A549 (cell line): ENCODE measurements around the gene SMLR1. TPM values are rescaled to one million over a fixed set of nuclear protein-coding genes. Genes with fewer than 3 reads are reported as not detected.

Experiments
- ATAC-seq, 2 experiments: fragments of 200-7000 bp in 1 of 2; fragments of >200 bp in 1 of 2; cut with Nextera tagmentation in 1 of 2; cut with Tn5 transposase in 1 of 2; 3 replicates each; pipeline versions ENCODE4 v1.8.0 to v1.9.1; 2018 to 2020; ENCODE audit warnings: mild to moderate bottlenecking in 1 of 2, moderate library complexity in 1 of 2
- CTCF ChIA-PET: fragments of 300-600 bp; sonication (Branson Sonifier 250); formaldehyde crosslinking; extraction: SDS; loops from one replicate; lab custom pipeline; 2021; ENCODE audit warnings: antibody characterized with exemption, inconsistent platforms; lab: Yijun Ruan, JAX
- POLR2A ChIA-PET: fragments of 350-600 bp; formaldehyde crosslinking; extraction: SDS; loops from one replicate; lab custom pipeline; 2021; ENCODE audit warnings: antibody characterized with exemption, inconsistent platforms; lab: Yijun Ruan, JAX
- DNase-seq, 2 experiments: peaks; one replicate each; pipeline versions ENCODE4 v3.0.0 to v3.0.0-alpha.2; 2011 to 2016; ENCODE audit warnings: low read depth in 1 of 2, low spot score in 1 of 2
- FAIRE-seq: peaks from 2 replicates; lab custom pipeline; 2011; peaks lifted over from hg19 to GRCh38; lab: Jason Lieb, UNC
- H3K27ac ChIP-seq, 2 experiments: fragments of >200 bp; sonication (Bioruptor Twin); formaldehyde crosslinking; 3 replicates each; pipeline ENCODE4 v1.5.1; 2016 to 2017
- H3K4me1 ChIP-seq: fragments of >200 bp; sonication (Bioruptor Twin); formaldehyde crosslinking; 3 replicates; pipeline ENCODE4 v1.6.1; 2016
- H3K4me2 ChIP-seq: fragments of >200 bp; sonication (Bioruptor Twin); formaldehyde crosslinking; 3 replicates; pipeline ENCODE4 v1.6.1; 2016
- H3K4me3 ChIP-seq: fragments of >200 bp; sonication (Bioruptor Twin); formaldehyde crosslinking; 3 replicates; pipeline ENCODE4 v1.5.1; 2016
- H3K9me3 ChIP-seq: fragments of >200 bp; sonication (Bioruptor Twin); formaldehyde crosslinking; 3 replicates; pipeline ENCODE4 v1.6.1; 2016
- BCL3 ChIP-seq: fragments of >200 bp; sonication (Bioruptor Twin); formaldehyde crosslinking; IDR thresholded peaks from 3 replicates; pipeline ENCODE4 v1.6.1; 2016
- CBX8 ChIP-seq: fragments of 200-600 bp; sonication (generic); IDR thresholded peaks from 2 replicates; pipeline ENCODE4 v1.6.1; 2016
- CHD4 ChIP-seq: fragments of 200-600 bp; sonication (generic); IDR thresholded peaks from 2 replicates; pipeline ENCODE4 v1.6.1; 2016; ENCODE audit warnings: antibody characterized with exemption, mild to moderate bottlenecking, borderline replicate concordance
- EHF ChIP-seq: fragments of 250-450 bp; sonication (Bioruptor Pico); IDR thresholded peaks from 2 replicates; pipeline ENCODE4 v1.5.0; 2020; ENCODE audit warnings: mild to moderate bottlenecking
- FOSB ChIP-seq: fragments of 250-450 bp; sonication (Bioruptor Pico); IDR thresholded peaks from 2 replicates; pipeline ENCODE4 v1.5.0; 2020; ENCODE audit warnings: mild to moderate bottlenecking, moderate library complexity
- FOXS1 ChIP-seq: fragments of 250-450 bp; sonication (Bioruptor Pico); IDR thresholded peaks from 2 replicates; pipeline ENCODE4 v1.5.0; 2020; ENCODE audit warnings: mild to moderate bottlenecking, moderate library complexity
- HDAC2 ChIP-seq: fragments of 200-600 bp; sonication (generic); IDR thresholded peaks from 2 replicates; pipeline ENCODE4 v1.6.1; 2016
- HEYL ChIP-seq: fragments of 250-450 bp; sonication (Bioruptor Pico); IDR thresholded peaks from 2 replicates; pipeline ENCODE4 v1.8.0; 2021; ENCODE audit warnings: mild to moderate bottlenecking, moderate library complexity
- JUN ChIP-seq, 2 experiments: fragments of >200 bp; sonication (Bioruptor Twin); formaldehyde crosslinking; IDR thresholded peaks; 2 replicates in 1 of 2; 3 replicates in 1 of 2; pipeline ENCODE4 v1.6.1; 2016 to 2017
- MAFK ChIP-seq: fragments of 450-650 bp; IDR thresholded peaks from 2 replicates; pipeline ENCODE4 v1.6.1; 2014; ENCODE audit not compliant: partially characterized antibody
- NR3C1 ChIP-seq: fragments of >200 bp; sonication (Bioruptor Twin); formaldehyde crosslinking; IDR thresholded peaks from 3 replicates; pipeline ENCODE4 v1.6.1; 2017
- PHF8 ChIP-seq: fragments of 200-600 bp; sonication (generic); IDR thresholded peaks from 2 replicates; pipeline ENCODE4 v1.6.1; 2016; ENCODE audit warnings: low read depth, mild to moderate bottlenecking, antibody characterized with exemption, moderate library complexity, borderline replicate concordance
- RARB ChIP-seq: fragments of 250-450 bp; sonication (Bioruptor Pico); IDR thresholded peaks from 2 replicates; pipeline ENCODE4 v1.8.0; 2021; ENCODE audit warnings: mild to moderate bottlenecking, moderate library complexity
- RNF2 ChIP-seq: fragments of 200-600 bp; sonication (generic); IDR thresholded peaks from 2 replicates; pipeline ENCODE4 v1.6.1; 2016; ENCODE audit warnings: low read depth, mild to moderate bottlenecking, antibody characterized with exemption, moderate library complexity, borderline replicate concordance
- SMC3 ChIP-seq: fragments of >200 bp; sonication (Bioruptor Twin); formaldehyde crosslinking; IDR thresholded peaks from 3 replicates; pipeline ENCODE4 v1.6.1; 2018; ENCODE audit warnings: inconsistent platforms
- TFCP2L1 ChIP-seq: fragments of 250-450 bp; sonication (Bioruptor Pico); IDR thresholded peaks from 2 replicates; pipeline ENCODE4 v1.5.0; 2021; ENCODE audit warnings: mild to moderate bottlenecking
- ZC3H11A ChIP-seq: fragments of 450-650 bp; IDR thresholded peaks from 2 replicates; pipeline ENCODE4 v1.6.1; 2014; ENCODE audit warnings: antibody characterized with exemption, mild to moderate bottlenecking
- ZNF302 ChIP-seq: fragments of 250-450 bp; sonication (Bioruptor Pico); IDR thresholded peaks from 2 replicates; pipeline ENCODE4 v1.9.0; 2021; ENCODE audit warnings: inconsistent platforms, mild to moderate bottlenecking, moderate library complexity
- WGBS: methylation state at CpG from one replicate; pipeline ENCODE4 v1.1.6; 2017; ENCODE audit errors: missing lambda C conversion rate; 5-methylcytosine and 5-hydroxymethylcytosine counted together
- polyA plus RNA-seq, 4 experiments: library from polyadenylated mRNA; depleted of rRNA in 3 of 4; stranded (reverse); fragments of >200 nt; fragmentation: RNase III in 1 of 4; extraction: RNeasy Plus Mini Kit Qiagen cat#74134 plus additional on column Dnase treatment in 1 of 4; gene quantifications; 2 replicates in 3 of 4; 3 replicates in 1 of 4; pipeline ENCODE4 v1.2.3, GENCODE V29; 2011 to 2017
- TF ChIP-seq, protein P1 (sequence below): fragments of 250-450 bp; sonication (Bioruptor Pico); IDR thresholded peaks from 2 replicates; pipeline ENCODE4 v1.5.0; 2021; ENCODE audit warnings: mild to moderate bottlenecking, moderate library complexity, borderline replicate concordance
- TF ChIP-seq, protein P2 (sequence below): fragments of 150-350 bp; IDR thresholded peaks from 2 replicates; pipeline ENCODE4 v1.6.1; 2014; ENCODE audit warnings: low read depth, mild to moderate bottlenecking, low read length

Gene SMLR1
- polyA plus RNA-seq, 2 of the 4 experiments (the other 2 are of a cell fraction): 0.03 to 0.05 TPM

DNA sequence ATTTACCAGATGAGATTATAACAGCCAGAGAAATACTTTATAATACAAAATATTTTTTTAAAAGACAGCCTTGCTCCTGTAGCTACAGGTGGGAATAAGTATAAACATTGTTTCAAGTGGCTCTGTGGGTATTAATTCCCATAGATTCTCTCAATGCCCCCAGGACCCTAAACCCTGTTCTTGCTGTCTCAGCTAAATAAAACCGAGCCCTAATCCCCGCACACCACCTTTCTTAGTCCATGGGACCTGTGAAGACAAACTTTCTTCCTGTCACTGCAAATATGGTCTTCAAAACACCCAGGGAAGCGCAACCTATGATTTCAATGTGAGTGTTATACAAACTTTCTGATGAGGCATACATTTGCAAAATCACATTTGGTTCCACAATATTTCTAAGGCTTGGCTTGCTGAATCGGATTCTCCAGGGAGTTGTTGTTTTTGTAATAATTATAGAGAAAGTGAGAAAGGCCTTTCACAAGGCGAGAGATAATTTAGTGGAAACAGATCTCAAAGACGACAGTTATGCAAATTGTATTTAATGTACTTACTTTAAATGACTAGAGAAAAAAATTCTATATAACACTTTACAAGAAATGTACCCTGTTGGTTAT, 11.1 kb downstream of the SMLR1 start:
- H3K4me1 ChIP-seq: no peaks in the 10 kb centered on the region
- ATAC-seq: no peak
- H3K9me3 ChIP-seq: no peaks in the 10 kb centered on the region
- no peak overlapping the region for H3K27ac ChIP-seq
- TF ChIP-seq TFCP2L1 (no peak), CBX8 (no peak), BCL3 (no peak), NR3C1 (no peak), ZC3H11A (no peak), FOXS1 (CRISPR knock-in tag) (no peak), RARB (CRISPR knock-in tag) (no peak)
- TF ChIP-seq, all 56 proteins: peak for 0
- no peak overlapping the region for H3K4me2 ChIP-seq
- no peak overlapping the region for H3K4me3 ChIP-seq
- no peak for DNase-seq
- POLR2A ChIA-PET: no interaction called here
- WGBS: 94% methylated on average over 6 of the region's 6 CpGs
- CTCF ChIA-PET: no interaction called here
- no peak for FAIRE-seq

DNA sequence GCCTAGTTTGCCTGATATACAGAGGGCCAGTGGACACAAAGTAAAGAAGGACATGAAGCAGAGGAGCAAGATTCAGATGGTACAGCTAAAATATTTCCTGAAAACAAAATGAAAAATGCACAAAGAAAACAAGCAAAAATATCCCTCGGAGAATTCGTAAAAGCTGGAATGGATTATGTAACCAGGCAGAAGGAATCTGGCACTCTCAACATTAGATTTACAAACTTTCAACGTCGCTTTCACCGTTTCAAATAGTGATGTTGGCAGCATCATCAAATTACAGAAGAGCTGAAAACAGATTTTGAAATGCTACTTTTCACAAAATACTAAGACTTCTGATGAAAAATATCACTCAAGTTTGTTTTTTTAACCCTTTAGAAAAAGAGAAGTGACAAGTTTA, 11.7 kb downstream of the SMLR1 start:
- no peak overlapping the region for H3K4me3 ChIP-seq
- no peak for ATAC-seq
- TF ChIP-seq RNF2 (no peak), CBX8 (no peak), BCL3 (no peak)
- TF ChIP-seq, all 56 proteins: peak for 0
- ChIA-PET POLR2A (no interaction called here), CTCF (no interaction called here)
- Histone ChIP-seq H3K4me1 (no peaks in the 10 kb centered on the region), H3K4me2 (no peak overlapping the region), H3K9me3 (no peaks in the 10 kb centered on the region), H3K27ac (no peak overlapping the region)
- no peak for FAIRE-seq
- WGBS: 92% methylated on average over 5 of the region's 5 CpGs
- no peak for DNase-seq

DNA sequence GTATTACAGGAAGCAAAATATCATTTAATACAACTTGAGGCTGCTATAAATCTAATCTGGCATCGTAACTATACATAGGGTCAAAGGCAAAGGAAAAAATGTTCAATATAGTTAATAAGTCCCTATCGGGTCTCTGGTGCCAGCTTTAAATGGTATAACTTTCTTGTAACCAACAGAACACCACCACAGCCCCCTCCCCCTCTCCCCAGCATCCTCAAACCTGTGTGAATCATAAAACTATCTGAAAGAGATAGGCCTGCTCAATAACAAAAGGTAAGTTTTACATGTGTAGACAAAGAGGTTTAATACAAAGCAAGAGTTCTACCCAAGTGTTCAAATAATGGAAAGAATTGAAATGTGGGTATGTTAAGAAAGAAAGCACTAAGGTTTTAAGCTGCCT, 12.2 kb downstream of the SMLR1 start:
- DNase-seq (no peak), ATAC-seq (no peak), FAIRE-seq (no peak)
- TF ChIP-seq ZNF302: no peak
- no peak for TF ChIP-seq HDAC2
- no peak overlapping the region for H3K4me2 ChIP-seq
- POLR2A ChIA-PET: no interaction called here
- CTCF ChIA-PET: no interaction called here
- no peaks in the 10 kb centered on the region for H3K4me1 ChIP-seq
- H3K4me3 ChIP-seq: no peak overlapping the region
- H3K27ac ChIP-seq: no peak overlapping the region
- no peaks in the 10 kb centered on the region for H3K9me3 ChIP-seq
- 95% methylated on average over 2 of the region's 2 CpGs for WGBS

- TF ChIP-seq JUN (IDR thresholded peaks at IDR 0.05): no peak
- no peak for TF ChIP-seq EHF (CRISPR knock-in tag)
- TF ChIP-seq HEYL: no peak
- TF ChIP-seq, protein P1, sequence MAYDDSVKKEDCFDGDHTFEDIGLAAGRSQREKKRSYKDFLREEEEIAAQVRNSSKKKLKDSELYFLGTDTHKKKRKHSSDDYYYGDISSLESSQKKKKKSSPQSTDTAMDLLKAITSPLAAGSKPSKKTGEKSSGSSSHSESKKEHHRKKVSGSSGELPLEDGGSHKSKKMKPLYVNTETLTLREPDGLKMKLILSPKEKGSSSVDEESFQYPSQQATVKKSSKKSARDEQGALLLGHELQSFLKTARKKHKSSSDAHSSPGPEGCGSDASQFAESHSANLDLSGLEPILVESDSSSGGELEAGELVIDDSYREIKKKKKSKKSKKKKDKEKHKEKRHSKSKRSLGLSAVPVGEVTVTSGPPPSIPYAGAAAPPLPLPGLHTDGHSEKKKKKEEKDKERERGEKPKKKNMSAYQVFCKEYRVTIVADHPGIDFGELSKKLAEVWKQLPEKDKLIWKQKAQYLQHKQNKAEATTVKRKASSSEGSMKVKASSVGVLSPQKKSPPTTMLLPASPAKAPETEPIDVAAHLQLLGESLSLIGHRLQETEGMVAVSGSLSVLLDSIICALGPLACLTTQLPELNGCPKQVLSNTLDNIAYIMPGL (CRISPR knock-in tag): no peak
- TF ChIP-seq FOSB (CRISPR knock-in tag): no peak
- no peak for TF ChIP-seq PHF8
- TF ChIP-seq CHD4: no peak
- no peak for TF ChIP-seq MAFK
- TF ChIP-seq SMC3: no peak
- TF ChIP-seq, protein P2, sequence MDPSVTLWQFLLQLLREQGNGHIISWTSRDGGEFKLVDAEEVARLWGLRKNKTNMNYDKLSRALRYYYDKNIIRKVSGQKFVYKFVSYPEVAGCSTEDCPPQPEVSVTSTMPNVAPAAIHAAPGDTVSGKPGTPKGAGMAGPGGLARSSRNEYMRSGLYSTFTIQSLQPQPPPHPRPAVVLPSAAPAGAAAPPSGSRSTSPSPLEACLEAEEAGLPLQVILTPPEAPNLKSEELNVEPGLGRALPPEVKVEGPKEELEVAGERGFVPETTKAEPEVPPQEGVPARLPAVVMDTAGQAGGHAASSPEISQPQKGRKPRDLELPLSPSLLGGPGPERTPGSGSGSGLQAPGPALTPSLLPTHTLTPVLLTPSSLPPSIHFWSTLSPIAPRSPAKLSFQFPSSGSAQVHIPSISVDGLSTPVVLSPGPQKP: no peak
- TF ChIP-seq TFCP2L1: no peak
- TF ChIP-seq, all 56 proteins: peak for 0
- POLR2A ChIA-PET: no interaction called here
- no peak for FAIRE-seq
- ATAC-seq: no peak
- Histone ChIP-seq H3K4me1 (no peaks in the 10 kb centered on the region), H3K9me3 (no peaks in the 10 kb centered on the region), H3K4me3 (no peak overlapping the region), H3K27ac (no peak overlapping the region), H3K4me2 (no peak overlapping the region)
- no peak for DNase-seq
- CTCF ChIA-PET: no interaction called here
- WGBS: 96% methylated on average over 2 of the region's 2 CpGs
These were observed 12.8 kb downstream of the SMLR1 start for GRCh38 chr6:130840050-130840449.
